Uterus (tissue), 2 donors: Measurements from ENCODE around the gene MBD1.

ENCODE experiments used
- POLR2A ChIP-seq, 2 donors: fragments of 450-650 bp; IDR thresholded peaks; one replicate each; pipeline ENCODE4 v1.6.1; 2016; ENCODE audit warnings: antibody characterized with exemption in 2 of 2, mild to moderate bottlenecking in 1 of 2, moderate library complexity in 1 of 2
- TF ChIP-seq, protein P1 (sequence below), 4 experiments: fragments of 200-600 bp in 2 of 4; fragments of 450-650 bp in 2 of 4; sonication (generic) in 2 of 4; IDR thresholded peaks; one replicate each; pipeline ENCODE4 v1.5.1; 2016 to 2019; ENCODE audit warnings: antibody characterized with exemption in 4 of 4, mild to moderate bottlenecking in 2 of 4, moderate library complexity in 1 of 4

DNA sequence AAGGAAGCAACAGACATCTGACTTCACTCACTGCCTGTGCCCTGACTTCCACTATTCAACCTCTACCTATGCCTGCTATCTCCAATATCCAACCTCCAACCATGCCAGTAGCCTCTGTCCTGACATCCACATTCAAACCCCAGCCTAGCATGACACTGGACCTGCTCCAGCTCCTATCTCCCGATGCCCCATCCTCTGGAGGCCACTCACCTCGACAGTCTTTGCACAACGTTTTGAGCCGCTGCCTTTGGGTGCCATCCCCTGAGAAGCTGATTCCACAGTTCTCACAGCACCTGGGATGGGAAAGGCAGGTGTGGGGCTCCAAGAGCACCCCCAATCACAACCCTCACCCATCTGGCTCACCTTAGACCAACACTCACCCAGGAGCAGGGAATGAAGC lies 4.9 kb downstream of the MBD1 start:
- no peak for TF ChIP-seq POLR2A (IDR thresholded peaks at IDR 0.05)
- TF ChIP-seq, protein P1, sequence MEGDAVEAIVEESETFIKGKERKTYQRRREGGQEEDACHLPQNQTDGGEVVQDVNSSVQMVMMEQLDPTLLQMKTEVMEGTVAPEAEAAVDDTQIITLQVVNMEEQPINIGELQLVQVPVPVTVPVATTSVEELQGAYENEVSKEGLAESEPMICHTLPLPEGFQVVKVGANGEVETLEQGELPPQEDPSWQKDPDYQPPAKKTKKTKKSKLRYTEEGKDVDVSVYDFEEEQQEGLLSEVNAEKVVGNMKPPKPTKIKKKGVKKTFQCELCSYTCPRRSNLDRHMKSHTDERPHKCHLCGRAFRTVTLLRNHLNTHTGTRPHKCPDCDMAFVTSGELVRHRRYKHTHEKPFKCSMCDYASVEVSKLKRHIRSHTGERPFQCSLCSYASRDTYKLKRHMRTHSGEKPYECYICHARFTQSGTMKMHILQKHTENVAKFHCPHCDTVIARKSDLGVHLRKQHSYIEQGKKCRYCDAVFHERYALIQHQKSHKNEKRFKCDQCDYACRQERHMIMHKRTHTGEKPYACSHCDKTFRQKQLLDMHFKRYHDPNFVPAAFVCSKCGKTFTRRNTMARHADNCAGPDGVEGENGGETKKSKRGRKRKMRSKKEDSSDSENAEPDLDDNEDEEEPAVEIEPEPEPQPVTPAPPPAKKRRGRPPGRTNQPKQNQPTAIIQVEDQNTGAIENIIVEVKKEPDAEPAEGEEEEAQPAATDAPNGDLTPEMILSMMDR (IDR thresholded peaks at IDR 0.05) = no peak
